Thyroid gland (tissue), 4 donors: ENCODE results near the gene ZNF280D.

Experiments
- POLR2A ChIP-seq, 2 donors: fragments of 450-650 bp; IDR thresholded peaks; one replicate each; pipeline ENCODE4 v1.6.1; 2017; ENCODE audit warnings: antibody characterized with exemption in 2 of 2, mild to moderate bottlenecking in 2 of 2, moderate library complexity in 1 of 2
- TF ChIP-seq, protein P1 (sequence below), 6 experiments: fragments of 200-600 bp in 3 of 6; fragments of 450-650 bp in 3 of 6; sonication (generic) in 3 of 6; IDR thresholded peaks; one replicate each; pipeline ENCODE4 v1.5.1; 2016 to 2019; ENCODE audit warnings: antibody characterized with exemption in 6 of 6, mild to moderate bottlenecking in 2 of 6, inconsistent platforms in 1 of 6, moderate library complexity in 1 of 6

- TF ChIP-seq, protein P1, sequence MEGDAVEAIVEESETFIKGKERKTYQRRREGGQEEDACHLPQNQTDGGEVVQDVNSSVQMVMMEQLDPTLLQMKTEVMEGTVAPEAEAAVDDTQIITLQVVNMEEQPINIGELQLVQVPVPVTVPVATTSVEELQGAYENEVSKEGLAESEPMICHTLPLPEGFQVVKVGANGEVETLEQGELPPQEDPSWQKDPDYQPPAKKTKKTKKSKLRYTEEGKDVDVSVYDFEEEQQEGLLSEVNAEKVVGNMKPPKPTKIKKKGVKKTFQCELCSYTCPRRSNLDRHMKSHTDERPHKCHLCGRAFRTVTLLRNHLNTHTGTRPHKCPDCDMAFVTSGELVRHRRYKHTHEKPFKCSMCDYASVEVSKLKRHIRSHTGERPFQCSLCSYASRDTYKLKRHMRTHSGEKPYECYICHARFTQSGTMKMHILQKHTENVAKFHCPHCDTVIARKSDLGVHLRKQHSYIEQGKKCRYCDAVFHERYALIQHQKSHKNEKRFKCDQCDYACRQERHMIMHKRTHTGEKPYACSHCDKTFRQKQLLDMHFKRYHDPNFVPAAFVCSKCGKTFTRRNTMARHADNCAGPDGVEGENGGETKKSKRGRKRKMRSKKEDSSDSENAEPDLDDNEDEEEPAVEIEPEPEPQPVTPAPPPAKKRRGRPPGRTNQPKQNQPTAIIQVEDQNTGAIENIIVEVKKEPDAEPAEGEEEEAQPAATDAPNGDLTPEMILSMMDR (IDR thresholded peaks at IDR 0.05): no peak
- TF ChIP-seq POLR2A (IDR thresholded peaks at IDR 0.05): no peak
These were observed 56.0 kb downstream of the ZNF280D start for GRCh38 chr15:56677271-56677670.
